ENCODE measurements around the gene MYOC. TPM values are rescaled to one million over a fixed set of nuclear protein-coding genes. Genes with fewer than 3 reads are reported as not detected.

Gene MYOC
- total RNA-seq, 4 donors from 2014 or later = 87.6 to 179 (median 125) TPM

GRCh38 chr1:171635661-171636060 is 16.8 kb downstream of the MYOC start:
- H3K4me1 ChIP-seq = no peaks in the 10 kb centered on the region
- WGBS = 93% methylated on average over 2 of the region's 2 CpGs
- H3K9me3 ChIP-seq = no peaks in the 10 kb centered on the region
- no peak overlapping the region for H3K4me3 ChIP-seq
- DNase-seq (ENCODE audit: extremely low spot score) = no peak
- intact Hi-C loops (cut with DNase I) = no loop called here
- H3K27ac ChIP-seq (replicated peaks in 1 of 4) = no peak overlapping the region
- H3K36me3 ChIP-seq = peaks cover 0 to 22% (median 12%) of the 10 kb centered on the region in 4 donors
- TF ChIP-seq POLR2A (IDR thresholded peaks at IDR 0.05; ENCODE audit: low read depth) = no peak
- TF ChIP-seq EP300 (IDR thresholded peaks at IDR 0.05) = no peak
- TF ChIP-seq, protein P1, sequence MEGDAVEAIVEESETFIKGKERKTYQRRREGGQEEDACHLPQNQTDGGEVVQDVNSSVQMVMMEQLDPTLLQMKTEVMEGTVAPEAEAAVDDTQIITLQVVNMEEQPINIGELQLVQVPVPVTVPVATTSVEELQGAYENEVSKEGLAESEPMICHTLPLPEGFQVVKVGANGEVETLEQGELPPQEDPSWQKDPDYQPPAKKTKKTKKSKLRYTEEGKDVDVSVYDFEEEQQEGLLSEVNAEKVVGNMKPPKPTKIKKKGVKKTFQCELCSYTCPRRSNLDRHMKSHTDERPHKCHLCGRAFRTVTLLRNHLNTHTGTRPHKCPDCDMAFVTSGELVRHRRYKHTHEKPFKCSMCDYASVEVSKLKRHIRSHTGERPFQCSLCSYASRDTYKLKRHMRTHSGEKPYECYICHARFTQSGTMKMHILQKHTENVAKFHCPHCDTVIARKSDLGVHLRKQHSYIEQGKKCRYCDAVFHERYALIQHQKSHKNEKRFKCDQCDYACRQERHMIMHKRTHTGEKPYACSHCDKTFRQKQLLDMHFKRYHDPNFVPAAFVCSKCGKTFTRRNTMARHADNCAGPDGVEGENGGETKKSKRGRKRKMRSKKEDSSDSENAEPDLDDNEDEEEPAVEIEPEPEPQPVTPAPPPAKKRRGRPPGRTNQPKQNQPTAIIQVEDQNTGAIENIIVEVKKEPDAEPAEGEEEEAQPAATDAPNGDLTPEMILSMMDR (IDR thresholded peaks at IDR 0.05) = no peak
- TF ChIP-seq POLR2AphosphoS5 (IDR thresholded peaks at IDR 0.05) = no peak
- no peaks in the 10 kb centered on the region for H3K27me3 ChIP-seq

DNA sequence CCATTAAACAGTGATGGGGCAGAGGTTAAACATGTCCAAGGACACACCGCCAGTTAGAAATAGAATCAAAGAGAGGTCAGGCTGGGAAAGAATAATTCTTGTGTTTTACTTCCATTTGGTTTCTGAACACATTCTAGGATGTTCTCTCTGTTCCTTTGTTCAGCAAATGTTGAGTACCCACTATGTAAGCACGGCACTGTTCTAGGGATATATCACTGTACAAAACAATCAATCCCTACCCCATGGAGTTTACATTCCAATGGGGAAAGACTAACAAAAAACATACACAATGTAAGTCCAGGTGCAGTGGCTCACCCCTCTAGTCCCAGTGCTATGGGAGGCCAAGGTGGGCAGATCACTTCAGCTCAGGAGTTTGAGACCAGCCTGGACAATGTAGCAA is 24.3 kb downstream of the MYOC start:
- Histone ChIP-seq H3K27me3 (no peaks in the 10 kb centered on the region), H3K4me3 (no peak overlapping the region), H3K9me3 (no peaks in the 10 kb centered on the region), H3K4me1 (no peaks in the 10 kb centered on the region), H3K36me3 (no peaks in the 10 kb centered on the region), H3K27ac (replicated peaks in 1 of 4) (no peak overlapping the region)
- DNase-seq (ENCODE audit: extremely low spot score) = no peak
- intact Hi-C loops (cut with DNase I) = no loop called here
- TF ChIP-seq EP300 (IDR thresholded peaks at IDR 0.05) (no peak), POLR2A (IDR thresholded peaks at IDR 0.05; ENCODE audit: low read depth) (no peak), POLR2AphosphoS5 (IDR thresholded peaks at IDR 0.05) (no peak)
- TF ChIP-seq, protein P1 (IDR thresholded peaks at IDR 0.05) = no peak
- 74% methylated on average over 2 of the region's 2 CpGs for WGBS

DNA sequence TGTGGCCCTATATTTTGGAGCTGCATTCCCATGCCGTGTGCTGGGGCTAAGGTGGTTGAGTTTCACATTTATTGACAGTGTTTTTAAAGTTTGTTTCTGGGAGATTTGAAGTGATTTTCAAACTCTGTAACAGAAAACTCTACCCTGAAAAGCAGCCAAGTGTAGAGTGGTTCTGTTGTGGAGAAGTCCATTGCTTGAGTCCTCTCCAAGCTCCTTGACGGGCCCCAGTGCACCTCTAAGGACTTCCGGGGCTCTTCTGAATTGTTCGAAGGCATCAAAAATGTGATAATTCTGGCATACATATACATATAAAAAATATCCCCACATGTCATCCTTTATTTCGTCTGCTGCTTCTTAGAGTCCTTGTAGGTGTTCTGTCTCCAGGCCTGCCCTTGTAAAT is 25.5 kb downstream of the MYOC start:
- intact Hi-C loops (cut with DNase I) = no loop called here
- no peaks in the 10 kb centered on the region for H3K4me1 ChIP-seq
- WGBS = 92% methylated on average over 5 of the region's 5 CpGs
- H3K27me3 ChIP-seq = no peaks in the 10 kb centered on the region
- H3K27ac ChIP-seq (replicated peaks in 1 of 4) = no peak overlapping the region
- DNase-seq (ENCODE audit: extremely low spot score) = no peak
- no peak overlapping the region for H3K4me3 ChIP-seq
- TF ChIP-seq EP300 (IDR thresholded peaks at IDR 0.05) (no peak), POLR2A (IDR thresholded peaks at IDR 0.05; ENCODE audit: low read depth) (no peak), POLR2AphosphoS5 (IDR thresholded peaks at IDR 0.05) (no peak)
- TF ChIP-seq, protein P1 (IDR thresholded peaks at IDR 0.05) = no peak
- no peaks in the 10 kb centered on the region for H3K36me3 ChIP-seq
- H3K9me3 ChIP-seq = no peaks in the 10 kb centered on the region

DNA sequence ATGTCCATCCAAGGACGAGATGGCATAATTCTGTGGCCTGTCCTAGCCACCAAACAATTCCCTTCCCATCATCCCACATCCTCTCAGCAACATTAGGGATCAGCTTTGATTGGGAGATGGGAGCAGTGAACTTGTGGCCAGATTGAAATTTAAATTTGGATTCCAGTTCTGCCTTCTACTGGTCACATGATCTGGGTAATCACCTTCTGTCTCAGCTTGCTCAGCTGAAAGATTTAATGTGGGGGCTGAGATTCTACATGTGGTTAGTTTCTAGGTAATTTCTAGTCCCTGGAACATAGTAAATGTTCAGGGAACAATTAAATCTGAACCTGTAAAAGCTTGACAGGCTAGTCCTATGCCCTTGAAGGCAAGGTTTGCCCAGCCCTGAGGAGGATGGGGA is 27.3 kb downstream of the MYOC start:
- WGBS = 50% methylated on average over 1 of the region's 1 CpG
- no peak for DNase-seq (ENCODE audit: extremely low spot score)
- Histone ChIP-seq H3K27ac (replicated peaks in 1 of 4) (no peak overlapping the region), H3K27me3 (no peaks in the 10 kb centered on the region), H3K9me3 (no peaks in the 10 kb centered on the region), H3K4me3 (no peak overlapping the region), H3K36me3 (no peaks in the 10 kb centered on the region), H3K4me1 (no peaks in the 10 kb centered on the region)
- intact Hi-C loops (cut with DNase I) = no loop called here
- no peak for TF ChIP-seq EP300 (IDR thresholded peaks at IDR 0.05)
- TF ChIP-seq POLR2AphosphoS5 (IDR thresholded peaks at IDR 0.05) = no peak
- TF ChIP-seq POLR2A (IDR thresholded peaks at IDR 0.05; ENCODE audit: low read depth) = no peak
- TF ChIP-seq, protein P1 (IDR thresholded peaks at IDR 0.05) = no peak

GRCh38 chr1:171623651-171624331 is 28.7 kb downstream of the MYOC start:
- 76% methylated on average over 9 of the region's 9 CpGs for WGBS

More at GRCh38 chr1:171623651-171624331, 28.7 kb downstream of the MYOC start:
- Histone ChIP-seq H3K27me3 (no peaks in the 10 kb centered on the region), H3K4me1 (no peaks in the 10 kb centered on the region), H3K4me3 (no peak overlapping the region), H3K9me3 (no peaks in the 10 kb centered on the region), H3K27ac (replicated peaks in 1 of 4) (no peak overlapping the region), H3K36me3 (no peaks in the 10 kb centered on the region)
- intact Hi-C loops (cut with DNase I) = no loop called here
- DNase-seq (ENCODE audit: extremely low spot score) = no peak
- no peak for TF ChIP-seq EP300 (IDR thresholded peaks at IDR 0.05)
- TF ChIP-seq POLR2AphosphoS5 (IDR thresholded peaks at IDR 0.05) = no peak
- no peak for TF ChIP-seq POLR2A (IDR thresholded peaks at IDR 0.05; ENCODE audit: low read depth)
- TF ChIP-seq, protein P1 (IDR thresholded peaks at IDR 0.05) = no peak

Measured in esophagus muscularis mucosa (tissue), 4 donors.